CD4-positive, alpha-beta T cell treated with Interleukin-6 at 100 ng/mL for 8 hours (primary cell): Measurements from ENCODE around the gene RABGAP1L.
"Not testable (repeated sequence)": the region's sequence is repeated elsewhere in the genome, so short reads cannot be mapped to it uniquely, and the experiment has no call there.

ENCODE experiments used
- DNase-seq: peaks from one replicate; pipeline ENCODE4 v3.0.0-alpha.2; 2020; ENCODE audit warnings: mixed read lengths, low spot score

The RABGAP1L gene

DNA sequence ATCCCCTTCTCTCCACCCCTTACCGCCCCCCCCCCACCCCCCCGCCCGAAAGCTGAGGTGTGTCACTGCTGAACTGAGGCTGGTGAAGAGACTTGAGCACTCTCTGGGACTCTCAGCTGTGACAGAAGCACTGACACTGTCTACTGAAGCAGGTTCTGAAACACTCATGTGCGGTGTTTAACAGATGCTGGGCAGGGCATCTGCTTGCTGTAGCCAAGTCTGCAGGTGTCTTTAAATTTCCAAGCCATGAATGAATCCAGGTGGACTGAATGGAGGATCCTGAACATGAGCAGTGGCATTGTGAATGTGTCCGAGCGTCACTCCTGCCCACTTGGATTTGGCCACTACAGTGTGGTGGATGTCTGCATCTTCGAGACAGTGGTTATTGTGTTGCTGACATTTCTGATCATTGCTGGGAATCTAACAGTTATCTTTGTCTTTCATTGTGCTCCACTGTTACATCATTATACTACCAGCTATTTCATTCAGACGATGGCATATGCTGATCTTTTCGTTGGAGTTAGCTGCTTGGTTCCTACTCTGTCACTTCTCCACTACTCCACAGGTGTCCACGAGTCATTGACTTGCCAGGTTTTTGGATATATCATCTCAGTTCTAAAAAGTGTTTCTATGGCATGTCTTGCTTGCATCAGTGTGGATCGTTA, 288.7 kb downstream of the RABGAP1L start, which contains the start of gene GPR52:
GPR52 (plus strand) TSS at position 99 of the 665 bp plus-strand sequence; CDS start at position 247, 148 bp downstream.
- DNase-seq: no peak

DNA sequence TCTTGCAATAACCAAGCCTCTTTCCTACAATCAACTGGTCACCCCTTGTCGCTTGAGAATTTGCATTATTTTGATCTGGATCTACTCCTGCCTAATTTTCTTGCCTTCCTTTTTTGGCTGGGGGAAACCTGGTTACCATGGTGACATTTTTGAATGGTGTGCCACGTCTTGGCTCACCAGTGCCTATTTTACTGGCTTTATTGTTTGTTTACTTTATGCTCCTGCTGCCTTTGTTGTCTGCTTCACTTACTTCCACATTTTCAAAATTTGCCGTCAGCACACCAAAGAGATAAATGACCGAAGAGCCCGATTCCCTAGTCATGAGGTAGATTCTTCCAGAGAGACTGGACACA, 289.2 kb downstream of the RABGAP1L start:
- DNase-seq: no peak

DNA sequence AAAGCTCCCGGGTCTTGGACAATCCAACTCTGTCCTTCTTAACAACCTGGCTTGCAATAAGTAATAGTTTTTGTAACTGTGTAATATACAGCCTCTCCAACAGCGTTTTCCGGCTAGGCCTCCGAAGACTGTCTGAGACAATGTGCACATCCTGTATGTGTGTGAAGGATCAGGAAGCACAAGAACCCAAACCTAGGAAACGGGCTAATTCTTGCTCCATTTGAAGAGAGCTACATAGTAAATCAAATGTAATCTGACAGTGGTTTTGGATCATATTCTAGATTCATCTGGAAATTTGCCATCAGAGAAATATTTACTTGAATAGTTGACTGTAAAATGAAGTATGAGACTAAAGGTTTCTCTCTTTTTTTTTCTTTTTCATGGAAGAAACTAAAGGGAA, 289.7 kb downstream of the RABGAP1L start:
- DNase-seq: no peak

DNA sequence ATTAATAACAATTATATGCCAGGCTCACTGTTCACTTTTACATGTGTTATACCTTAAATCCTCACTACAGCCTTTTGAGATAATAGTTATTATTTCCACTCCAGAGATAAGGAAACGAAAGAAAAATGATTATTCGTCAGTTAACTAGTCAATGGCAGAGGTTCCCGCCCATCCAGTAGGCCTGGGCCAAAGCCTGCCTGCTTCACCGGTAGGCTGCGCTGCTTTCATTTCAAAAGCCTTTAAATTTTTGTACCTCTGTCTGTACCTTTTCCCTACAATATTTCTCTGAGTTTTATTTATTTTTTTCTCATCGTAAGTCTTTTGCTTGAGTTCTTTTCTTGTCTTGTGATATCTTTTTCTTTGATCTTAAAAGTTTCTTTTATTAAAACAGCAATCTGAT, 292.1 kb downstream of the RABGAP1L start:
- no peak for DNase-seq

- no peak for DNase-seq
These were observed 306.5 kb downstream of the RABGAP1L start for GRCh38 chr1:174465855-174466254.

DNA sequence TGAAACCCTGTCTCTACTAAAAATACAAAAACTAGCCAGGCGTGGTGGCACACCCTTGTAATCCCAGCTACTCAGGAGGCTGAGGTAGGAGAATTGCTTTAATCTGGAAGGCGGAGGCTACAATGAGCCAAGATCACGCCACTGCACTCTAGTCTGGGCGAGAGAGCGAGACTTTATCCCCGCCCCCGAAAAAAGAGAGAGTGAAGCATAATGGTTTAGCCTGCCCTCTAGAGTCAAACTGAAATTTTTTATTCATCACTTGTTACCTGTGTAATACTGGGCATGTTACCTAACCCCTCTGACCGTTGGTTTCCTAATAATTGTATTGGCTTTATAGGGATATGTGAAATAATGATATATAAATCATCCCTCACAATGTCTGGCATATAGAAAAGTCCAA, 307.3 kb downstream of the RABGAP1L start:
- no peak for DNase-seq

GRCh38 chr1:174469052-174469451, 309.7 kb downstream of the RABGAP1L start:
- DNase-seq: no peak

DNA sequence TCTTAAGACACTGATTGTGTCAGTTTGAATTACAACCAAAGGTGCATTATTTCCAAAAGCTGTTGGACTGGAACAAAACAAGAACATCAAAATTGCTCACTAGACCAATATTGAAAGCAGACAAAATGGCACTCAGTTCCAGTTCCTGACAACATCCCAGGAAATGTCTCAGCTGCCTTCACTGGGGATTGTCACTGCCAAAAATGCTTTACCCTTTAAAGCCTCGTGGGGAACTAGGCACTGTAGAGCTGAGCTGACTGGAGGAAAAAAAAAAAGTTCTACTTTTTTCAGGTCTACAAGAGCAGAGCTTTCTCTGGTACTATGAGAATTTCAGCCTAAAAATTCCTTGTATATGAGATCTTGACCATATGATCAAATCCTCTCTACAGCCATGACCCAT, 310.4 kb downstream of the RABGAP1L start:
- DNase-seq: no peak

DNA sequence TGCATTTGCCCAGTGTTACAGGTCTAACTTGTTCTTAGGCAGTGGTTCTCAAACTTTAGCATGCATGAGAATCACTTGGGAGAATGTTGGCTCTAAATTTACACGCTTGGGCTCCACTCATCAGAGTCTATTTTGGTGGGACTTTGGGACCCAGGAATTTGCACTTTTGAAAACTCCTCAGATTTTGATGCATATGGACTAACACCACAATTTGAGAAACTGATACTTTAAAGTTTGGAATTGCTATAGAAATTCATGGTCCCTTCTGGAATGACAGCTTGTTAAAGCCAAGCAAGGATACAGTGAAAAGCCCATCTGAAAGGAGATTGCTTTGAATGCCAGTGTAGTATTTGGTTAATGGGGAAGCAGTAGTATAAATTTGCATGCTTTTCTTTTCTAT, 320.0 kb downstream of the RABGAP1L start:
- no peak for DNase-seq

DNA sequence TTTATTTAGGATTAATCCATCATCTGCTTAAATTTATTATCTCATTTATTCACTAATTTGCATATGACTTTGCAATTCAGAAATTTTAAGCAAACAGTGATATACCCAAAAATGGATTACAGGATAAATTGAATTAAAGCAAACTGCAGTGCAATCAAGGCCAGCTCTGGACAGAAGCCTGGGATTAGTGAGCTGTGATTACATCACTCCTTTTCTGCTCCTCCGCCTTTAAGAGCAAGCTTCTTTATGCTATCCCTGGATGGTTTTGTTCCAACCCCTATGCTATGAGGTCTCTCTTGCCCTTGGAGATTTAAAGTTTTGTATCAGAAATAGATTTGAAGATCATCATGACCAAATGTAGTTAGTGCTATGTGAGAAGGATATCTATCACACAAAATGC, 321.0 kb downstream of the RABGAP1L start:
- no peak for DNase-seq

- DNase-seq: no peak
These were observed 332.3 kb downstream of the RABGAP1L start for GRCh38 chr1:174491606-174492005.

DNA sequence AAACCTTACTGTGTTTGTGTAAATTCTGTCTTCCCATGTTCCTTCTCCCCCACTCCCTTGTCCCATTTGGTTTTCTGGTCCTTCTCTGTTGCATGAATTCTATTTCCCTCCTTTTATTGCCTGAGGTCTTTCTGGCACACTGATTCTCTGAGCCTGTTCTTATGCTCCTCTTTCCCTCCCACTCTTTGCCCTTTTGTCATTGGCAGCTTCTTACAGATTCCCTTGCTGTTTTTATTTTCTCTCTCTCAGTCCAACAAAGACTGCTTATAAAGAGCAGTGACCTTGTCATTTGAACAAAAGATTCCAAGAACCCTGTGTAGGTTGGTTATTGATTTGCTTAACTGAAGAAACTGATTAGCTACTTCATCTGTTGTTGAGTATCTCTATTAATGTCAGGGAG, 338.2 kb downstream of the RABGAP1L start:
- no peak for DNase-seq

GRCh38 chr1:174516755-174517154, 357.4 kb downstream of the RABGAP1L start:
- not testable (repeated sequence) for DNase-seq

GRCh38 chr1:174519844-174520243, 360.5 kb downstream of the RABGAP1L start:
- no peak for DNase-seq

DNA sequence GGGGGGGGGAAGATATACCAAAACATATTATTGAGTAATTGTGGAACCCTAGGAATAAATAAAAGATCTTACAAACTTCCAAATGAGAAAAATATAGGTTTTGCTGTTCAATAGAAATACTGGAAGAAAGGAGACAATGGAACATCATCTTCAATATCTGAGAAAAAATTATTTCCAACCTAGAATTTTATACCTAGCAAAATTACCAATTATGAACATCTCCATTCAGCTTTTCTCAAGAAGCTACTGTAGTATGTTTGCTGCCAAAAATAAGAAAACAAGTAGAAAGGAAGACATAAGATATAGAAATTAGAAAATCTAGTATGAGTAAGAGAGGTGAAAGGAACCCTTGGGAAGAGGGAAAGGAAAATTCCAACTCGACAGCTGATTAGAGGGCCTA, 372.4 kb downstream of the RABGAP1L start:
- DNase-seq: no peak

DNA sequence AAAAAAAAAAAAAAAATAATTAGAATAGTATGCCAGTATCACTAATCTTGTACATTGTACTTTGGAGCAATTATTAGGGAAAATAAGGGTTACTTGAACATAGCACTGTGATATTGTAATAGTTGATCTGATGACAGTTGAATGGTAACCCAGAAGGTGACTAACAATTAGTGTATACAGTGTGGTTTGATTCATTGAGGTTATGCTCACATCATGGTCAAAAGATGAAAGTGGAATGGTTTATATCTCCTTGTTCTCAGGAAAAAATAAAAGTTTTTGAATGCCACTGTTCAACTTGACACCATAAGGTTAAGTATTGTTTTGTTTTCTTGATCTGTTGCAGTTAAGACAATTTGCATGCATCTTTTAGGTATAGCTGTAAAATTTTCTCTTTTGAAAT, 375.5 kb downstream of the RABGAP1L start:
- DNase-seq: no peak

- DNase-seq: no peak
These were observed 375.9 kb downstream of the RABGAP1L start for GRCh38 chr1:174535207-174535606.

DNA sequence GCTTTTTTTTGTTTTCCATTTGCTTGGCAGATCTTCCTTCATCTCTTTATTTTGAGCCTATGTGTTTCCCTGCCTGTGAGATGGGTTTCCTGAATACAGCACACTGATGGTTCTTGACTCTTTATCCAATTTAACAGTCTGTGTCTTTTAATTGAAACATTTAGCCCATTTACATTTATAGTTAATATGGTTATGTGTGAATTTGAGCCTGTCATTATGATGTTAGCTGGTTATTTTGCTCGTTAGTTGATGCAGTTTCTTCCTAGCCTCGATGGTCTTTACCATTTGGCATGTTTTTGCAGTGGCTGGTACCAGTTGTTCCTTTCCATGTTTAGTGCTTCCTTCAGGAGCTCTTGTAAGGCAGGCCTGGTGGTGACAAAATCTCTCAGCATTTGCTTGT, 384.1 kb downstream of the RABGAP1L start:
- DNase-seq: not testable (repeated sequence)

- no peak for DNase-seq
These were observed 391.0 kb downstream of the RABGAP1L start for GRCh38 chr1:174550296-174550695.

- no peak for DNase-seq
These were observed 397.1 kb downstream of the RABGAP1L start for GRCh38 chr1:174556392-174556791.

DNA sequence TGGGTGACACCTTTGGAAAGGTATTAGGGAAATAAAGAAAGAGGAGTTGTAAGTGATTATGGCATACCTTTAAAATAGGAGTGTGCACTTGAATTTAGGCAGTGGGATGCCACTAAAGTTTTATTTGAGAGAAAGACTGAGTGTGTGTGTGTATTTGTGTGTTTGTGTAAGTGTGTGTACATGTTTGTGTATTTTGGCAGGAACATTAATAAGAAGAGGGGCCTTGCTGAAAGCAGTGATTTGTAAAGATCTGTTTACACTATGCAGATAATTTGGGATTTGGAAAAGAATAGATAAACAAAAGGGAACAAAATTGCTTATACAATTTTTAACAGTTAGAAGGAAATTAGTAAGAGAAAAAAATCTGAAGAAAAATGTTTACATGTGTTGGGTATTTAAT, 409.2 kb downstream of the RABGAP1L start:
- DNase-seq: no peak

DNA sequence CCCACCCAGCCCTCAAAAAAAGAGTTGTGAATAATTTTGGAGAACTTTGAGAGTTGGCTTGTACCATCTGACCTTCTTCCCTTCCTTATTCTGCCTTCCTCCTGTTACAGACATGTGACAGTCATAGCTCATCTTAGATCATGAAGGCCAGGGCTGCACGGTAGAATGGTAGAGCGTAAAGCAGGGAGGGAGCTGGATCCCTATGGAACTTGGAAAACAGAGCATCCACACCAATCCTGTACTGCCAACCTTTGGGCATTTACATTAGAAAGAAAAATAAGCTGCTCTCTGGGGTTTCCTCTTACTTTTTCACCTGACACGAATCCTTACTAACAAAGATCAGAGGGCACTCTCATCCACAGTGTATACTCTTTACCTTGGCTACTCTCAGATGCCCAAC, 409.9 kb downstream of the RABGAP1L start:
- no peak for DNase-seq

DNA sequence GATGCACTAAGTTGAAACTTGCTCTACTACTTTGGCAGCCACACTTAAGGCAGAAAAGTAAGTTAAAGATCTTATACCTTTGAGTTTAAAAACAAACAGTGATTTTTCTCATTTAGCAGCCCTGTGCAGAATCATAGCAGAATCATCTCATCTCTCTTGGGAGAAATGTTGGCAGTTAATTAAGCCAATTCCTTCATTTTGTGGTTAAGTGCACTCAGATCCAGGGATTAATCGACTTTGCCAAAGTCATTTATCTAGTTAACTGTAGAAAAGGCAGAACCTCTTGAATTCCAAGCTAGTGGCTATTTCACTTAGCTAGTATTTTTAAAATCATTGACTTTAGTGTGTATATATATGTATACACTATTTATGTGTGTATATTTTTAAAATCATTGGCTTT, 413.5 kb downstream of the RABGAP1L start:
- no peak for DNase-seq

DNA sequence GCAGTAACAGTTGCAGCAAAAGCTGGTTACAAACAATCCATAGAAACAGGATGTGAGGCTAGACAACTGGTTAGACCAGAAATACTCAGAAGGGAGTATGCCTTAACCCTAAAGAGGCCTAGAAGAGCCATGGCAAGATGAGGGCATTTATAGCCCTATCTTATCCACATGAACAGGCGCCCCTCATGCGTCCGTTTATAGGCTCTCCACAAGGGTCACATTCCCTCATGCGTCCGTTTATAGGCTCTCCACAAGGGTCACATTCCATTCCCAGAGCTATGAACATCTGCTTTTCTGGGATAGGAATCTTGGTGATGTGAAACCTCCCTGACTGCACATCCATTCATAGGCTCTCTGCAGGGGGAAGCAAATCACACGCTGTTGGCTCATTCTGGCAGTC, 416.8 kb downstream of the RABGAP1L start:
- not testable (repeated sequence) for DNase-seq

DNA sequence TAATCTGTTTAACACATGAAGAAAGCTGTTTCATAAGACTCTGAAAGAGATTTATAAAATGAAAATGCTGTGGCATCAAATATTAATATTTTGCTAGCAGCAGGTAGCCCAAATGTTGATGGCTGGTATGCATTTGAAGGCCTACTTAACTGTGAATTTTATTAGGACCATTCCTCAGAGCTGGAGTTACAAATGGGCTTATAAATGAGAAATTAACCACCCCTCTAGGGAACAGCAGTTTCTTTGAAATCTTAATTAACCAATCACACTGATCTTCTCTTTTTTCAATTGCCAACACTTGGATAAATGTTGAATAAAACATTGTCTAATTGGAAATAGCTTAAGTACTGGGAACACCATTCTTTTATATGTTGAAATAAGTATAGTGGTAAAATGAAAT, 418.4 kb downstream of the RABGAP1L start:
- no peak for DNase-seq
